IgD-negative memory B cell (primary cell): ENCODE measurements around the gene LBP. TPM values are rescaled to one million over a fixed set of nuclear protein-coding genes. Genes with fewer than 3 reads are reported as not detected.

Experiments used
- H3K27ac Mint-ChIP-seq, 3 donors: one replicate each; pipeline ENCODE4 v1.8.0; 2020 to 2022; ENCODE audit warnings: mild to moderate bottlenecking in 3 of 3, mixed read lengths in 3 of 3, moderate library complexity in 1 of 3
- H3K27me3 Mint-ChIP-seq: one replicate; pipeline ENCODE4 v1.8.0; 2021; ENCODE audit warnings: mixed read lengths
- H3K36me3 Mint-ChIP-seq: one replicate; pipeline ENCODE4 v1.8.0; 2020; ENCODE audit warnings: mild to moderate bottlenecking, mixed read lengths
- H3K4me1 Mint-ChIP-seq, 3 donors: one replicate each; pipeline ENCODE4 v1.8.0; 2020 to 2022; ENCODE audit warnings: mixed read lengths in 3 of 3, mild to moderate bottlenecking in 1 of 3
- H3K4me3 Mint-ChIP-seq, 4 donors: one replicate each; pipeline ENCODE4 v1.8.0; 2020 to 2022; ENCODE audit warnings: mild to moderate bottlenecking in 4 of 4, mixed read lengths in 4 of 4, moderate library complexity in 3 of 4
- H3K9me3 Mint-ChIP-seq, 3 donors: one replicate each; pipeline ENCODE4 v1.8.0; 2020 to 2021; ENCODE audit warnings: mixed read lengths in 3 of 3, mild to moderate bottlenecking in 1 of 3
- polyA plus RNA-seq: library from polyadenylated mRNA; unstranded; fragments of 300-500 nt; fragmentation: Illumina TruSeq; gene quantifications from one replicate; pipeline ENCODE4 v1.2.3, GENCODE V29; 2021

LBP gene, protein sequence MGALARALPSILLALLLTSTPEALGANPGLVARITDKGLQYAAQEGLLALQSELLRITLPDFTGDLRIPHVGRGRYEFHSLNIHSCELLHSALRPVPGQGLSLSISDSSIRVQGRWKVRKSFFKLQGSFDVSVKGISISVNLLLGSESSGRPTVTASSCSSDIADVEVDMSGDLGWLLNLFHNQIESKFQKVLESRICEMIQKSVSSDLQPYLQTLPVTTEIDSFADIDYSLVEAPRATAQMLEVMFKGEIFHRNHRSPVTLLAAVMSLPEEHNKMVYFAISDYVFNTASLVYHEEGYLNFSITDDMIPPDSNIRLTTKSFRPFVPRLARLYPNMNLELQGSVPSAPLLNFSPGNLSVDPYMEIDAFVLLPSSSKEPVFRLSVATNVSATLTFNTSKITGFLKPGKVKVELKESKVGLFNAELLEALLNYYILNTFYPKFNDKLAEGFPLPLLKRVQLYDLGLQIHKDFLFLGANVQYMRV
- not detected for polyA plus RNA-seq

DNA sequence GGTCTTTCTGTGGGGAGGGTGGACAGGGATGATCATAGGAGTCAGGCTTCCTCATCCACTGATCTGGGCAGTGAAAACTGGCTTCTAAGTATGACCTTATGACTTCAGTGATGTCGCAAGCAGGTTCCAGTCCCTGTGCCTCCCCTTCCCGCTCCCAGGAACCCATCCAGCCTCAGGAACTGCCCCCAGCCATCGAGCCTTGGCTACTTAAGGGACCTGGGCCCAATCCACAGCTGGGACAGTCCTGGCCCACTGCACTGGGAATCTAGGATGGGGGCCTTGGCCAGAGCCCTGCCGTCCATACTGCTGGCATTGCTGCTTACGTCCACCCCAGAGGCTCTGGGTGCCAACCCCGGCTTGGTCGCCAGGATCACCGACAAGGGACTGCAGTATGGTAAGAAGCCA is at the start of gene LBP:
TSS of gene LBP (plus strand) at position 236 of the 405 bp plus-strand sequence. CDS start at position 271, 35 bp downstream.
- Mint-ChIP-seq H3K4me1 (no peaks in the 10 kb centered on the region), H3K9me3 (no peaks in the 10 kb centered on the region), H3K27ac (no peak within 1 kb of the TSS), H3K4me3 (no peak within 1 kb of the TSS), H3K27me3 (peaks cover 11% of the 10 kb centered on the region), H3K36me3 (peaks cover 2% of the 10 kb centered on the region)

DNA sequence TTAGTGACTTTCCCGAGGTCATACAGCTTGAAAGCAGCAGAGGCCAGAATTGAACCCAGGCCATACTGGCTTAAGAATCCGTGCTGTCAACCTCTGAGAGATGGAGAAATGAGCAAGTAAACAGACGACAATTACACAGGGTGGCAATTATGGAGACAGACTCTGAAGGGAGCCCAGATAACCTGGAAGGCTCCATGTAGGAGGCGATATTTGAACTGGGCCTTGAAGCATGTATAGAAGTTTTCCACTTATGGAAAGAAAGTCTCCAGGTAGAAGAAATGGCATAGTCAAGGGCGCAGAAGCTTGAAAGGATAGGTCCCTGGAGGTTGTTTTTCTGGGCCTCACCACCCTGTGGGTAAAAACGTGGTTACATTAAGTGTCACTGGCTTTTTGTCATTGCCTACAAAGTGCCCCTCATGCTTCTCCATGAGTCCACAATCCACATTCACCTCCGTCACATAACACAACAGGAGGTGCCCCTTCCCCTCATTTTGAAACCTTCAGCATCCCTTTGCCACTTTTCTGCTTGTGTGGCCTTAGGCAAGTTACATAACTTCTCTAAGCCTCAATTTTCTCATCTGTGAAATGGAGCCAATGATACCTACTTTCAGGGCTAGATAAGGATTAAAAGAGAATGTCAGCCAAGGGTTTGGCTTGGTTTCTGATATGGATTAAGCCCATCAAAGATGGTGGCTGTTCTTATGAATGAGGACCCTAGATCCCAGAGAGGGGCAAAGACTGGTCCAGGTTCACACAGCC is 48.2 kb upstream of the LBP start:
- no peak overlapping the region for H3K4me3 Mint-ChIP-seq
- H3K4me1 Mint-ChIP-seq: peaks cover 0 to under 1% (median 0%) of the 10 kb centered on the region in 3 donors
- no peaks in the 10 kb centered on the region for H3K36me3 Mint-ChIP-seq
- no peaks in the 10 kb centered on the region for H3K9me3 Mint-ChIP-seq
- H3K27me3 Mint-ChIP-seq: peaks cover 19% of the 10 kb centered on the region
- no peak overlapping the region for H3K27ac Mint-ChIP-seq

DNA sequence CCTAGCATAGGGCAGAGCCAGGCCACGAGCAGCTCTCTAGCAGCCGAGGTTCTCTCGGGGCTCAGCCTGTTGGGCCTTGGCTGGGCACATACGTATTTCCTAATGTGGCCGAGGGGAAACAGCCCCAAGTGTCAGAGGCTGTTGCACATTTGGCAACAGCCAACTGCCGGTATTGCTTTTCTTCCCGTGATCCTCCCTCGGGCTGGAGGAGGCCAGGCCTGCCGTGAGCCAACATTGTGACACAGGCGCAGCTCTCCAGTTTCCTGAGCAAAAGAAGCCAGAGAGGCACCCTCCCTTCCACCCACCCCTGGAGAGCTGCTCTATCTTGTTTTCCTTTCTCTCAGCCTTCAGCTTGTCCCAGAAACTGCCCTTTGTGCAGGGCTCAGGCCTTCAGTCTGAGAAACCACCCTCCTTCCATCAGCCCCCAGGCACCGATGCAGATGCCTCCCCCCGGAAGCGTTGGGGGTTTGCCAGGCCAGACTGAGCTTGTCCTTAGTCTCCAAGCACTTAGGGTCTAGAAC is 47.5 kb upstream of the LBP start:
- Mint-ChIP-seq H3K4me3 (no peak overlapping the region), H3K27me3 (peaks cover 26% of the 10 kb centered on the region), H3K4me1 (peaks cover 3 to 6% (median 5%) of the 10 kb centered on the region in 3 donors), H3K36me3 (no peaks in the 10 kb centered on the region), H3K27ac (no peak overlapping the region), H3K9me3 (no peaks in the 10 kb centered on the region)

DNA sequence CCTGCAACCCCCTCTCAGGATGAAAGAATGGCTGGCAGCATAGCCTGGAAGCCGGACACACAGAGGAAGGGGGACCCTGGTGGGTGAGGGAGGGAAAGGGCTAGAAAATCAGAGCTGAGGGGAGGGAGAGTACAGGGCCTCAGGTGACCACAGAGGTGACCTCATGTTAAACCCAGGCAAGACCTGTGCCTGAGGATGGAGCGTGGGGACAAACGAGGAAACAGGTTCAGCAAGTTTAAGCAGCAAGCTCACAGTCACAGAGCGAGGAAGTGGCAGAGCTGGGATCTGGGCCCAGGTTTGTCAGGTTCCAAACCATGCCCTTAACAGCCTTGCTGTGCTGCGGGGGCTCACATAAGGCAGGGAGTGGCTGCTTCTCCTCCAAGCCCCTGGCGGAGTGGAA is 46.3 kb upstream of the LBP start:
- Mint-ChIP-seq H3K27ac (no peak overlapping the region), H3K27me3 (peaks cover 34% of the 10 kb centered on the region)

DNA sequence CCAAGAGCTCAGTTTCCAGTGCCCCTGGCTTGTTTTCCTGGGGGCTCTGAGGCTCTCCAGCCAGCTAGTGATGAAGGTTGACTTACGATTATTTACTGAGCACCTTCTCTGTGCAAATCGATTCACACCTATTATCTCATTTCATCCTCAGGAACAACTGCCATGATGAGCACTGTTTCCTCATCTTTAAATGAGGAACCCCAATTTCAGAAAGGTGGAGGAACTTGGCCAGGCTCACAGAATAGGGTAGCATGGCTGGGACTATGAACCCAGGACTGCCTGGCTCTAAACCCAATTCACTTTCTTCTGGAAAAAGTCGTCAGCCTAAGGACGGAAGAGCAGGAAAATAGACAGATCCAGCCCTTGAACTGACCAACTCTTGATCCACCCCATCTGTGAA is 45.8 kb upstream of the LBP start:
- H3K4me3 Mint-ChIP-seq: no peak overlapping the region
- no peaks in the 10 kb centered on the region for H3K36me3 Mint-ChIP-seq

More for the DNA sequence above, 46.3 kb upstream of the LBP start:
- H3K9me3 Mint-ChIP-seq: no peaks in the 10 kb centered on the region
- no peak overlapping the region for H3K4me3 Mint-ChIP-seq
- H3K36me3 Mint-ChIP-seq: no peaks in the 10 kb centered on the region
- peaks cover 3 to 12% (median 5%) of the 10 kb centered on the region in 3 donors for H3K4me1 Mint-ChIP-seq

DNA sequence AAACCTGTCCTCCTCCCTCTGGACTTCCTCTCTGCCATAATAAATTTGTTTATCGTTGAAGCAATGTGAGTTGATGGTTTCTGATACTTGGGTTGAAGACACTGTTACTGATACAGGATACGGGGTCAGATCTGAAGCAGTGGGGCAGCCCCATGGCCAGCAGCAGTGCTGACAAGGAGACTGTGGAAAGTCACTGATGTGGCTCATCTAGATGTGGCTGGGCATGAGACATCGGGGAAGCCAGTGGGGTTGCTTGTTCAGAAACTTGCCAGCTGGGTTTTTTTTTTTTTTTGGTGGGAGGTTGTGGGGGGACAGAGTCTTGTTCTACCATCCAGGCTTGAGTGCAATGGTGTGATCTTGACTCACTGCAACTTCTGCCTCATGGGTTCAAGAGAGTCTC is 45.0 kb upstream of the LBP start:
- H3K4me1 Mint-ChIP-seq: peaks cover 3 to 12% (median 5%) of the 10 kb centered on the region in 3 donors
- H3K27me3 Mint-ChIP-seq: peaks cover 43% of the 10 kb centered on the region
- no peak overlapping the region for H3K4me3 Mint-ChIP-seq
- H3K27ac Mint-ChIP-seq: no peak overlapping the region
- no peaks in the 10 kb centered on the region for H3K9me3 Mint-ChIP-seq
- no peaks in the 10 kb centered on the region for H3K36me3 Mint-ChIP-seq

More for the DNA sequence above, 45.8 kb upstream of the LBP start:
- peaks cover 38% of the 10 kb centered on the region for H3K27me3 Mint-ChIP-seq
- peaks cover 3 to 12% (median 5%) of the 10 kb centered on the region in 3 donors for H3K4me1 Mint-ChIP-seq
- no peak overlapping the region for H3K27ac Mint-ChIP-seq
- H3K9me3 Mint-ChIP-seq: no peaks in the 10 kb centered on the region

DNA sequence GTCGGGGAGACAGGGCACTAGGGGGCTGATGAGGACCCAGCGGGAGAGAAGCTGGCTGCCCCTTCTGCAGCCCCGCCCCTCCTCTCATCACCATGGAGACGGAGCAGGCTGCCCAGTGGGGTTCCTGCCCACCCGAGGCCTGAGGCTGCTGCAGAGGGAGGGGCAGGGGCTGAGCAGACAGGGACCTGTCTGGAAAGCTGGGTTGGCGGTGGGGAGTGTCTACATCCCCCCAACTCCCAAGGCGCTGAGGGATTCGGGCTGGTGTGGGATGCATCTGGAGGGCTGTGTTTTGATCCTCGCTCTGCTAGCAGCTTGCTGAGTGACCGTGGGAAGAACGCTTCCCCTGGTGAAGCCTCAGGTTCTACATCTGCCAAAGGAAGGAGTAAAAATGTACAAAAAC is 43.5 kb upstream of the LBP start:
- H3K27ac Mint-ChIP-seq: no peak overlapping the region
- no peak overlapping the region for H3K4me3 Mint-ChIP-seq
- peaks cover 3 to 12% (median 5%) of the 10 kb centered on the region in 3 donors for H3K4me1 Mint-ChIP-seq
- peaks cover 45% of the 10 kb centered on the region for H3K27me3 Mint-ChIP-seq
- H3K36me3 Mint-ChIP-seq: no peaks in the 10 kb centered on the region
- no peaks in the 10 kb centered on the region for H3K9me3 Mint-ChIP-seq

DNA sequence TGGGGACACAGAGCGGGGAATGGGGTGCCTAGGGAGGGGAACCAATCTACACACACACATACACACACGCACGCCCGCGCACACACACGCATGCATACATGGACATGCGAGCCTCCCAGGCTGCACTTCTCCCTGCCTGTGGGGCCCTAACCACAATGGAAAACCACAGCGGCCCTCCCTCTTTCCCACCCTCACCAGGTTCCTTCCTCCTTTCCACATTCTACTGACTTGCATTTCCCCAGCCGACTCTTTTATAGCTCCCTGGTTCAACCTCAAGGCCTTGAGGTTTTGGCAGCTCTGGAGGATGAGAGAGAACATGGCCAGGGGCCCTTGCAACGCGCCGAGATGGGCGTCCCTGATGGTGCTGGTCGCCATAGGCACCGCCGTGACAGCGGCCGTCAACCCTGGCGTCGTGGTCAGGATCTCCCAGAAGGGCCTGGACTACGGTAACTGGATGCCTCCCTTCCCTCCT is 42.3 kb upstream of the LBP start, which contains the start of gene BPI:
TSS of gene BPI (plus strand) at position 249 of the 472 bp plus-strand sequence. CDS start at position 317, 68 bp downstream.
- Mint-ChIP-seq H3K9me3 (no peaks in the 10 kb centered on the region), H3K4me1 (peaks cover 3 to 12% (median 5%) of the 10 kb centered on the region in 3 donors), H3K27ac (no peak within 1 kb of the TSS), H3K4me3 (peak within 1 kb of the TSS in 1 of 4 donors; percentile 29), H3K27me3 (peaks cover 44% of the 10 kb centered on the region), H3K36me3 (no peaks in the 10 kb centered on the region)

DNA sequence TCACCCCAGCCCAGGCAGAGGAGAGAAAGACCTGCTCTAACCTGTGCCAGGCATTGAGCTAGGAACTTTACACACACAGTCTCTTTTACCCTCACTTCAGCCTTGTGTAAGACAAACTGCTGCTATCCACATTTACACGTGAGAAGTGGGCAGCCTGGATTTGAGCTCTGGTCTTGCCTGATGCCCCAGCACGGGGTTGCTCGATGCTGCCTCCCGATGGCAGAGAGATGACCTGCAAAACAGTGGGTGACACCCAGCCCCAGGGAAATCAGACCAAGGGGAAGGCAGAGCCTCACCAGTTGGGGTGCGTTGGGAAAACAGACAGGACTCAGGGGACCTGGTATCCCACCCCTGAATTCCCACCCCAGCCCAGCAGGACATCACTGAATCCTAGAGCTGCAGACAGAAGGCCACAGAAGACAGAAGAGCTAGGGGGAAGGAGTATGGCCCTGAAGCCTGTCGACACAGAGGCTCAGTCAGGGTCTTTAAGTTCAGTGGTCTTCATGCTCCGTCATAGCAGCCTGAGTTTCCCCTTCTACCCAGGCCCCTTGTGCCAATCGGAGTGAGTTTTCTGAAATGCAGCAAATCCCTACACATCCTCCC is 41.3 kb upstream of the LBP start:
- H3K4me3 Mint-ChIP-seq: no peak overlapping the region
- H3K9me3 Mint-ChIP-seq: no peaks in the 10 kb centered on the region
- no peak overlapping the region for H3K27ac Mint-ChIP-seq
- peaks cover 42% of the 10 kb centered on the region for H3K27me3 Mint-ChIP-seq
- peaks cover 3 to 12% (median 5%) of the 10 kb centered on the region in 3 donors for H3K4me1 Mint-ChIP-seq
- H3K36me3 Mint-ChIP-seq: no peaks in the 10 kb centered on the region

DNA sequence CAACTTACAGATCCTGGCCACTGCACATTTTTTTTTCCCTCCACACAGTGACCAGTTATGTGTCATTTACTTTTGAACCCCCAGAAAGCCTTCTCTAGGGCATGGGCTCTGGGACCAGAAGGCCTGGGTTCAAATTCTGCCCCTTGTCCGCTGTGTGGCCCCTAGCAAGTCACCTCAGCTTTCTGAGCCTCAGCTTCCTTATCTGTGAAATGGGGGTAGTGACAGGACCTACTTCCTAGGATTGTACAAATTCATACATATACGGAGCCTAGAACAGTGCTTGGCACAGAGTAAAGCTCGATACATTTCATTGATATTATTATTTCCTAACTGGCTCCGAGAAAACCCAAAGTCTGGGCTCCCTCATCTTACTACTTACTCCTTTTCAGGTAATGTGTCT is 40.7 kb upstream of the LBP start:
- Mint-ChIP-seq H3K36me3 (no peaks in the 10 kb centered on the region), H3K4me1 (peaks cover 3 to 12% (median 5%) of the 10 kb centered on the region in 3 donors)

DNA sequence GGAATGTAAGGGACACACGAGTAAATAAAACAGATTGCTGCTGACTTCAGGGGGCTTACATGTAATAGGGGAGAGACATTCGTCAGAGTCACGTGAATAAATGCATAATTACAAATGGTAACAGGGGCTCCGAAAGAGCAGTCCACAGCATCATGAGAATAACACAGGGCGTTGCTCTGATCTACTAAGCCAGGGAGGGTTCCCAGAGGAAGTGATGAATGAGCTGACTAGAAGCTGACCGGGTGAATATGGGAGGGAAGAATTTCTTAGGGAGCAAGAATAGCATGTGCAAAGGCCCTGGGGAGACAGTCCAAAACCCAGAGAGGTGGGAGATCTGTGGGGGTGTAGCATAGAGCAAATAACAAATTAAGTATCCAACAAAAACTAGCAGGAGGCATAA is 39.9 kb upstream of the LBP start:
- H3K4me3 Mint-ChIP-seq: peak overlapping the region in 1 of 4 donors; percentile 63
- H3K36me3 Mint-ChIP-seq: no peaks in the 10 kb centered on the region
- H3K9me3 Mint-ChIP-seq: no peaks in the 10 kb centered on the region
- H3K27ac Mint-ChIP-seq: no peak overlapping the region
- H3K4me1 Mint-ChIP-seq: peaks cover 3 to 12% (median 5%) of the 10 kb centered on the region in 3 donors
- peaks cover 45% of the 10 kb centered on the region for H3K27me3 Mint-ChIP-seq

More for the DNA sequence above, 40.7 kb upstream of the LBP start:
- H3K27ac Mint-ChIP-seq: no peak overlapping the region
- peaks cover 43% of the 10 kb centered on the region for H3K27me3 Mint-ChIP-seq
- no peak overlapping the region for H3K4me3 Mint-ChIP-seq
- no peaks in the 10 kb centered on the region for H3K9me3 Mint-ChIP-seq

DNA sequence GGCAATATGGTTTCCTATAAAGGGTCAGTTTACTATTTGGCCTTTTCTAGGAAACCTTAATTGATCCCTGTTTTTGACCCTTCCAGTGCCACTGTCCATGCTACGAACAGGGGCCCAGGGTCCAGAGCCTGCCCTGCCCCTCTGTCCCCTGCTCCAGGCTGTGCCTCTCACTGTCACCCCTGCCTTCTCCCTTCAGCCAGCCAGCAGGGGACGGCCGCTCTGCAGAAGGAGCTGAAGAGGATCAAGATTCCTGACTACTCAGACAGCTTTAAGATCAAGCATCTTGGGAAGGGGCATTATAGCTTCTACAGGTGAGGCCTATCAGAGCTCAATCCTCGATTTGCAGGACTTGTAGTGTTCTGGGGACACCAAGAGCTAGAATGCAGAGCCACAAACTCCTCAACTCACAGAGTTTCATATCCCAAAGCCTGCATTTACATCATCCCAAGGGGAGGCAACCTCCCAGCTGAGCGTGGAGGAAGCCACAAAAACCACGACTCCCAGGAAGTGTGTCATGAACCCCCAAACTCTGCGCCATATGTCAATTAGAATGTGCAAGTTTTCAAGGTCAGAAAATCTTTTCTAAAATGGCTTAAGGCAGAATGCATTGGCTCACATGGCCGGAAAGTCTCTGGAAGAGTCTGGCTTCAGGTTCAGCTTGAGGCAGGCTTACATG is 38.8 kb upstream of the LBP start:
- H3K9me3 Mint-ChIP-seq: peaks cover 0 to 1% (median 0%) of the 10 kb centered on the region in 3 donors
- H3K4me3 Mint-ChIP-seq: no peak overlapping the region
- H3K27ac Mint-ChIP-seq: no peak overlapping the region
- no peaks in the 10 kb centered on the region for H3K36me3 Mint-ChIP-seq
- peaks cover 38% of the 10 kb centered on the region for H3K27me3 Mint-ChIP-seq
- H3K4me1 Mint-ChIP-seq: peaks cover 3 to 12% (median 5%) of the 10 kb centered on the region in 3 donors

DNA sequence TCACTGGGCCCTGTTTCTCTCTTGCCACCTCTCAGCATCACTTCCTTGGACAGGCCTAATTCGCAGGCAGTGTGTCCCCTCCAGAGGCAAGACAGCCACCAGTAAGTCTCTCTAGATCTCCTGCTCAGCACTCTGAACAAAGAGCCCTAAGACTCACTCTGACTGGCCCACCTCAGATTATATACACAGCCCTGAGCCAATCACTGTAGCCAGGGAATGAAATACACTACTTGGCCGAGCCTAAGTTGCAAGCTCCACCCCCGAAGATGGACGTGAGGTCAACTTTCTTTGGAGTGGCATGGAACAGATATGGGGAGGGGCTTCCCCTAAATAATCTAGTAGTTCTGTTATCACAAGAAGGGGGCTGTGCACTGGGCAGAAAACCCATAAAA is 38.2 kb upstream of the LBP start:
- H3K4me3 Mint-ChIP-seq: no peak overlapping the region
- no peak overlapping the region for H3K27ac Mint-ChIP-seq
- H3K36me3 Mint-ChIP-seq: no peaks in the 10 kb centered on the region
- peaks cover 0 to 2% (median 0%) of the 10 kb centered on the region in 3 donors for H3K9me3 Mint-ChIP-seq
- peaks cover 3 to 12% (median 5%) of the 10 kb centered on the region in 3 donors for H3K4me1 Mint-ChIP-seq
- H3K27me3 Mint-ChIP-seq: peaks cover 32% of the 10 kb centered on the region

DNA sequence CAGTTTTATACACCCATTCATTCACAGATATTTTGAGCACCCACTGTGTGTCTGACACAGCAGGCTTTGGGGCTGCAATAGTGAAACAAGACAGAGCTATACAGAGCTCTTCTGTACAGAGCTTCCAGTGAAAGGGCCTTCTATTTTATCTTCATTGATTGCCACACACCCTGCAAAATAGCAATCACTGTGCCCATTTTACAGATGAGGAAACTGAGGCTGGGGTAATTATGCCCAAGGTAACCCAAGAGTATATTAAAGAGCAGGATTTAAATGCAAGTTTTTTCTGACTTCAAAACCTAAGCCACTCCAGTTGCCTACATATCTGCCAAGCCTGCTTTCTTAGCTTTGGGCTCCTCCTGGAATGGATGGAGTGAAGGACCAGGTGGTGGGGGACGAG is 37.8 kb upstream of the LBP start:
- Mint-ChIP-seq H3K36me3 (no peaks in the 10 kb centered on the region), H3K27ac (no peak overlapping the region), H3K4me3 (no peak overlapping the region), H3K27me3 (peaks cover 28% of the 10 kb centered on the region), H3K9me3 (peaks cover 0 to 2% (median 0%) of the 10 kb centered on the region in 3 donors), H3K4me1 (peaks cover under 1 to 10% (median 1%) of the 10 kb centered on the region in 3 donors)
